SK-MEL-5 (cell line): ENCODE measurements around the gene GFOD2. TPM values are rescaled to one million over a fixed set of nuclear protein-coding genes. Genes with fewer than 3 reads are reported as not detected.

Experiments
- DNase-seq: peaks from one replicate; pipeline ENCODE4 v3.0.0-alpha.2; 2016; ENCODE audit warnings: low read depth, low spot score
- in situ Hi-C: cut with HindIII; loops from 2 replicates; pipeline ENCODE4 v1.10.0; 2016; ENCODE audit warnings: low sequenced_read_pairs, high pct_unique_total_duplicates, low pct_unique_long_range_greater_than_20kb
- total RNA-seq: library from RNA; depleted of rRNA; stranded (reverse); fragments of >200 nt; shearing (Covaris generic); gene quantifications from 2 replicates; pipeline ENCODE4 v1.2.3, GENCODE V29; 2014

Gene GFOD2
- total RNA-seq, 1 experiment from 2014 or later: 10.5 TPM

DNA sequence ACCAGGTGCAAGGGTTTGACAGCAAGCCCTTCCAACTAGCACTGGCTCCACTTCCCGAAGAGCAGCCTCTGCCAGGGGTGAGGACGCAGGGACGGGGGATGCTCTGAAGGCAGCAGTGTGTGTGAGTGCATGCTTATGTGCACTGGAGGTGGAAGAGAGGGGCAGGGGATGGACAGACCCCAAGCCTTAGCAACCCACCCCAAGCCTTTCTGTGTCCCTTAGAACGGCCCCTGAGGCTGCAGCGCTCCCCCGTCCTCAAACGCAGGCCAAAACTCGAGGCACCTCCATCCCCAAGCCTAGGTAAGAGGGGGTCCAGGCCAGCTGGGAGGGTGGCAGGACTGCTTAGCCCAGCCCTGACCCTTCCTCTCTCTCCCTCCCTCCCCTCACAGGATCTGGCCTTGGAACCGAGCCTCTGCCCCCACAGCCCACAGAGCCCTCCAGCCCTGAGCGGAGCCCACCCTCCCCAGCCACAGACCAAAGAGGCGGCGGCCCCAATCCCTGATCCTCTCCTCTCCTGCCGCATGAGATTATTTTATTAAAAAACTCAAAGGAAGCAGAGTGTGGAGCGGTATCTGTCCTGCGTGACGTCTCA, 62.0 kb downstream of the GFOD2 start:
- no peak for DNase-seq
- in situ Hi-C loops: no loop called here

GRCh38 chr16:67656344-67657016, 62.6 kb downstream of the GFOD2 start:
- in situ Hi-C loops: no loop called here

GRCh38 chr16:67655363-67655762, 63.8 kb downstream of the GFOD2 start:
- no peak for DNase-seq
- in situ Hi-C loops: no loop called here

More at GRCh38 chr16:67656344-67657016, 62.6 kb downstream of the GFOD2 start:
- no peak for DNase-seq

DNA sequence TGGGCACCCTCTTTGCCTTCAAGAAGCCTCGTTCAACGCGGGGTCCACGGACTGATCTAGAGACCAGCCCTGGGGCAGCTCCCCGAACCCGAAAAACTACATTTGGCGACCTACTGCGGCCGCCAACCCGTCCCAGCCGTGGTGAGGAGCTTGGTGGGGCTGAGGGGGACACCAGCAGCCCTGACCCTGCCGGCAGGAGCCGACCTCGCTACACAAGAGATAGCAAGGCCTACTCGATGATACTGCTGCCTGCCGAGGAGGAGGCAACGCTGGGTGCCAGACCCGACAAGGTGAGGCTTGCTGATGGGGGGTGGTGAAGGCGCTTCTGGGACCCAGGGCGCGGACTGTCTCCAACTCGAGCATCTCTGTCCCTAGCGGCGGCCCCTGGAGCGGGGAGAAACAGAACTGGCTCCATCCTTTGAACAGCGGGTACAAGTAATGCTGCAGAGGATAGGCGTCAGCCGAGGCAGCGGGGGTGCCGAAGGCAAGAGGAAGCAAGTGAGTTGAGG, 64.7 kb downstream of the GFOD2 start:
- no peak for DNase-seq
- in situ Hi-C loops: no loop called here

DNA sequence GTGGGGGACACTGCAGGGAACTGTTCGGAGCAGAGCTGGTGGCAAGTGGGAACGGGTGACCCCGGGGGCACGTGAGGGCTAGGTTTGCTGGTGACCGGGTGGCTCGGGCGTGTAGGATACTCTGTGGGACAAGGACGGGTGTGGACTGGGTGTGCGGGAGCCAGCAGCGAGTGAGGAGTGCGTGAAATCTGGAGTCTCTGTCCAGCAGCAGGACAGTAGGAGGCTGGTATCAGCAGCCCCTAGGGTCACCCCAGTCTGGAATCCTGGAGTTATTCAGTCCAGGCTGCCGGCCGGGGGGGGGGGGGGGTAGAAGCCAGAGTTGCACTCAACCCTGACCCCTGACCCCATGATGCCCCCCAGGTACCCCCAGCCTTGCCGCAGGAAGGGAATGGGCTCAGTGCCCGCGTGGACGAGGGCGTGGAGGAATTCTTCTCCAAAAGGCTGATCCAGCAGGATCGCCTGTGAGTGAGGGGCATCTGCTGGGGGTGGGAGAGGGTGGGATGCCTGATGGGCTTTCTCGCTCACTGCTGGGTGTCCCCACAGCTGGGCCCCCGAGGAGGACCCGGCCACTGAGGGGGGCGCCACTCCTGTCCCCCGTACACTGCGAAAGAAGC, 65.2 kb downstream of the GFOD2 start:
- DNase-seq: no peak
- in situ Hi-C loops: no loop called here

GRCh38 chr16:67653128-67653788, 65.9 kb downstream of the GFOD2 start:
- in situ Hi-C loops: no loop called here
- no peak for DNase-seq

DNA sequence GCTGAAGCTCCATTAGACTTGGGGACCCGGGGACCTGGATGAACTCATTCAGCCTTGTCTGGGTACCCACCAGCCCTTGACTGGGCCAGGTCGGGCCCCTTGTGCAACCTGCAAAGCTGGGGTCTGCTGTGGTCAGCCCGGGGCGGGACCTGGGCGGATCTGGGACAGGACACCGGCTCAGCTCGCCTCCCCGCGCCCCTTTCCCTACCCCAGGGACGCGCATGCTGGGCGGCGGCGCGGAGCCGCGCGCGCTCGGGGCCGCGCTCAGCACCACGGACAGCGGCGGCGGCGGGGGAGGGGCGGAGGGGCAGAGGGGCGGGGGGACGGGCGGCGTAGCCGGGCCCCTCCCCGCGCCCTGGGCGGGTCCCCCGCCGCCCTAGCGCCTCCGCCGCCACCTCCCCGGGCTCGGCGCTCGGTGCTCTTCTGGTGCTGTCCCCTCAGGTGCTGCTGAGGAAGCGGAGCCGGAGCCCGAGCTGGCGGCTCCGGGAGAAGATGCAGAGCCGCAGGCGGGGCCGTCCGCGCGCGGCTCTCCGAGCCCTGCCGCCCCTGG, 66.5 kb downstream of the GFOD2 start:
- in situ Hi-C loops: no loop called here
- no peak for DNase-seq

- in situ Hi-C loops: no loop called here
- DNase-seq: no peak
Observed at GRCh38 chr16:67651847-67652246, 67.3 kb downstream of the GFOD2 start.

GRCh38 chr16:67651039-67651438, 68.1 kb downstream of the GFOD2 start:
- DNase-seq: no peak
- in situ Hi-C loops: no loop called here

- DNase-seq: no peak
- in situ Hi-C loops: no loop called here
Observed at GRCh38 chr16:67650023-67650422, 69.1 kb downstream of the GFOD2 start.

DNA sequence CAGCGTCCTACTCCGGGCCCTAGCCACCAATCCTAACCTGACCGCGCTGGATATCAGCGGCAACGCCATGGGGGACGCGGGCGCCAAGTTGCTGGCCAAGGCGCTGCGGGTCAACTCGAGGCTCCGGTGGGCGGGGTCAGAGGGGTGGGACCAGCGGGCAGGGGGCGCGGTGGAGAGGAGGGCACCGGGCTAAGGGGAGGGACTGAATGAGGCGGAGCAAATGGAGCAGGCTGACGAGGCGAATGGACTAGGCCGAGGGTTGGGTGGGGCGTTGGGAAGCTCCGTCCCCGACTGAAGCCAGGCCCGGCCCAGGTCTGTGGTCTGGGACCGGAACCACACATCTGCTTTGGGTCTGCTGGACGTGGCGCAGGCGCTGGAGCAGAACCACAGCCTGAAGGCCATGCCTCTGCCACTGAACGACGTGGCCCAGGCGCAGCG, 69.6 kb downstream of the GFOD2 start:
- in situ Hi-C loops: no loop called here
- peak; percentile 50 for DNase-seq

GRCh38 chr16:67648764-67649407, 70.2 kb downstream of the GFOD2 start:
- in situ Hi-C loops: no loop called here
- no peak for DNase-seq

DNA sequence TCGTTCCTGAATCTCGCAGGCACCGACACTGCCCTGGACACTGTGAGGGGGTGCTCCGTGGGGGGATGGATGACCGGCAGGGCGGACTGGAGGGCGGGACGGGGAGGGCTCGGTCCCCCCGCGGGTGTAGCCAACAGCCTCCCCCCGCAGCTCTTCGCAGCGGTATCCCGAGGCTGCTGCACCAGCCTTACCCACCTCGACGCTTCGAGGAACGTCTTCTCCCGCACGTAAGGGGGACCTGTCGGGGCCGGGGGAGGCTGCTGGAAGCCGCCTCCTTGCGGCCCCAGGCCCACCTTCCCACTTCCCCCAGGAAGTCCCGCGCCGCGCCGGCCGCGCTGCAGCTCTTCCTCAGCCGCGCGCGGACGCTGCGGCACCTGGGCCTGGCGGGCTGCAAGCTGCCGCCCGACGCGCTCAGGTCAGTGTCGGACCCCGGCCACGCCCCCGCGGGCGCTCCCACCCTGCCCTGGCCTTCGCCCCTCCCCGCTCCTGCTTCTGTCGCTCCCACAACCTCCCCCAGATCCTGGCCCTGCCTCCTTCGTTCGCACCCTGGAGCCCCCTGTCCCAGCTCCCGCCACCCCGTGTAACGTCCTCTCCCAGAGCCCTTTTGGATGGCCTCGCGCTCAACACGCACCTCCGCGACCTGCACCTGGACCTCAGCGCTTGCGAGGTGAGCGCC, 70.9 kb downstream of the GFOD2 start:
- DNase-seq: no peak
- in situ Hi-C loops: no loop called here

DNA sequence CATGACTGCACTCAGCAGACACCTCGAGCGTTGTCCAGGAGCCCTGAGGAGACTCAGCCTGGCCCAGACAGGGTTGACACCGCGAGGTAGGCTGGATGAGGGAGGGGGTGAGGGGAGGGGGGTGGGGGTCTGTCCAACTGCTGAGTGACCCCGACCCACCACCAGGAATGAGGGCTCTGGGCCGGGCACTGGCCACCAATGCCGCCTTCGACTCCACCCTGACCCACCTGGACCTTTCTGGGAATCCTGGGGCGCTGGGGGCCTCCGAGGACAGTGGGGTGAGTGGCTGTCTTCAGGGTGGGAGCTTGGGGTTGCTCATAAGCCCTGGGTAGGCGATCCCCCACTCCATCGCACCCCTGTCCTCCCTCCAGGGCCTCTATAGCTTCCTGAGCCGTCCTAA, 71.4 kb downstream of the GFOD2 start:
- in situ Hi-C loops: no loop called here
- no peak for DNase-seq

DNA sequence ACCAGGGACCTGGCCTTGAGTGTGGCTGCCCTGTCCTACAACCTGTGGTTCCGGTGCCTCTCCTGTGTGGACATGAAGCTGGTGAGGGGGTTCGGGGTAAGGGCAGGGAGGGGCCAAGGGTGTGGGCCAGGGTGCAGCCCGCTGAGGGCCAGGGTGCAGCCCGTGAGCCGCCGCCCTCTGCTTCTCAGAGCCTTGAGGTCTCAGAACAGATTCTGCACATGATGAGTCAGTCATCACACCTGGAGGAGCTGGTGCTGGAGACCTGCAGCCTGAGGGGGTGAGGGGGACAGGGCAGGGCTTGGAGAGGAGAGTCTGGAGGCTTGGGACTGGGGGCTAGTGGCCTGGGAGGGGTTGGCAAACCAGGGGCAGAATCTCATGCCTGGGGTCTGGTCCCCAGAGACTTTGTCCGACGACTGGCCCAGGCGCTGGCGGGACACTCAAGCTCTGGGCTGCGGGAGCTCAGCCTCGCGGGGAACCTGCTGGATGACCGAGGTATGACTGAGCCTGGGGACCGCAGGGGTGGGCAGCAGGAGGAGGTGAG, 71.9 kb downstream of the GFOD2 start:
- in situ Hi-C loops: no loop called here
- DNase-seq: no peak

DNA sequence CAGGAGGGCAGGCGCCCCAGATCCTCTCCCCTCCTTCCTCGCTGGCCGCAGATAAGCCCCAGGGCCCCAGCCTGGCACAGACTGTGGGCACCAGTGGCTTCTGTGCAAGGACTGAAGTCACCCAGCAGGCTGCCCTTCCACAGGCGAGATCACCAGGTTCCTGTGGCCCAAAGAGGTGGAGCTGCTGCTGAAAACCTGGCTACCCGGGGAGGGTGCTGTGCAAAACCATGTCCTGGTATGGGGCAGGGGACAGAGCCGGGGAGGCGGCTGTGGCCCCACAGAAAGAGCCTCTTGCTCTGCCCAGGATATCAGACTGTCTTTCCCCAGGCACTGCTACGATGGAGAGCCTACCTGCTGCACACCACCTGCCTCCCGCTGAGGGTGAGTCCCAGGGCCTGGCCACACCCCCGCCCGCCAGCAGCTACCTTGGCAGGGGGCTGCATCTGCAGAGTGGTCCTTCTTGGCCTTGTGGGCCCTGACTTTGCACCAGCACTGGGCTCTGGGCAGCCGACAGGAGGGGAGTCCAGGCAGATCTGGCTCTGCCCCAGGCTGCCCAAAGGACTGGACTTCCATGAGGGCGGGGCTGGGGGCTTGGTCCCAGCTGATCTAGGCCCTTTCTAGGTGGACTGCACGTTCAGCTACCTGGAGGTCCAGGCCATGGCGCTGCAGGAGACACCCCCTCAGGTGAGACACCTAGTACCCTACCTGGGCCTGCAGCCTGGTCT, 73.6 kb downstream of the GFOD2 start:
- in situ Hi-C loops: no loop called here
- no peak for DNase-seq
